Subcutaneous abdominal adipose tissue (tissue), 5 donors: ENCODE measurements around the gene FGD5.

Source experiments
- H3K27ac ChIP-seq: one replicate; pipeline ENCODE4 v1.7.0; 2013; ENCODE audit warnings: low read depth, mild to moderate bottlenecking, inconsistent platforms, low read length, moderate library complexity
- H3K27me3 ChIP-seq, 5 donors: one replicate each; pipeline ENCODE4 v1.7.0; 2013; ENCODE audit warnings: low read length in 5 of 5, inconsistent platforms in 1 of 5; ENCODE audit not compliant: control insufficient read depth in 5 of 5, insufficient read depth in 4 of 5
- H3K36me3 ChIP-seq, 5 donors: one replicate each; pipeline ENCODE4 v1.7.0; 2013; ENCODE audit warnings: low read length in 5 of 5; ENCODE audit not compliant: control insufficient read depth in 5 of 5, insufficient read depth in 5 of 5
- H3K4me1 ChIP-seq, 5 donors: one replicate each; pipeline ENCODE4 v1.7.0; 2013; ENCODE audit warnings: low read length in 5 of 5, mild to moderate bottlenecking in 3 of 5, moderate library complexity in 1 of 5; ENCODE audit not compliant: control insufficient read depth in 5 of 5, insufficient read depth in 5 of 5
- H3K4me3 ChIP-seq, 5 donors: one replicate each; pipeline ENCODE4 v1.7.0; 2013; ENCODE audit warnings: low read length in 5 of 5, low read depth in 1 of 5
- H3K9ac ChIP-seq, 5 donors: one replicate each; pipeline ENCODE4 v1.7.0; 2013; ENCODE audit warnings: low read length in 5 of 5, mild to moderate bottlenecking in 4 of 5, moderate library complexity in 3 of 5
- H3K9me3 ChIP-seq, 5 donors: one replicate each; pipeline ENCODE4 v1.7.0; 2013; ENCODE audit warnings: low read length in 5 of 5; ENCODE audit not compliant: control insufficient read depth in 5 of 5
- donor health status: healthy.
- donor health status: healthy.
- donor health status: healthy.
- donor health status: healthy.
- donor health status: healthy.

The FGD5 gene

DNA sequence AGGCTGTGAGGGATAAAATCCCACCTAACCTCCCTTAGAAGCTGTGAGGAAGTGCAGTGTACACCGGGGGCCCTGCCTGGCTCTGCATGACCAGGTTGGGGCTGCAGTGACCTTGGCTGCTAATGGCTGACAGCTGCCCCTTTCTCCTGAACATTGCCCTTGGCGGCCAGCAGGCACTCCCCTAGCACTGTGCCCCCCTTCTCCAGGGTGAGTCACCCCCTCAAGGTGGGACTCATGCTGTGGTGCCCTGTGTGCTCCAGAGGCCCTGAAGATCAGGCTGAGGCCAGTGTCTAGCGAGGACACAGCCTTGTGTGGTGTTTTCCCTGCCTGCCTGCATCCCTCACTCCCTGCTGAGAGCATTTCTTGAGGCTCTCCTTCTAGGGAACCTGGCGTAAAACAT lies 21.0 kb upstream of the FGD5 start:
- Histone ChIP-seq H3K4me3 (no peak overlapping the region), H3K27ac (no peak overlapping the region), H3K27me3 (no peaks in the 10 kb centered on the region), H3K4me1 (peaks cover 0 to 46% (median 16%) of the 10 kb centered on the region in 5 donors), H3K36me3 (no peaks in the 10 kb centered on the region), H3K9ac (no peak overlapping the region), H3K9me3 (no peaks in the 10 kb centered on the region)

DNA sequence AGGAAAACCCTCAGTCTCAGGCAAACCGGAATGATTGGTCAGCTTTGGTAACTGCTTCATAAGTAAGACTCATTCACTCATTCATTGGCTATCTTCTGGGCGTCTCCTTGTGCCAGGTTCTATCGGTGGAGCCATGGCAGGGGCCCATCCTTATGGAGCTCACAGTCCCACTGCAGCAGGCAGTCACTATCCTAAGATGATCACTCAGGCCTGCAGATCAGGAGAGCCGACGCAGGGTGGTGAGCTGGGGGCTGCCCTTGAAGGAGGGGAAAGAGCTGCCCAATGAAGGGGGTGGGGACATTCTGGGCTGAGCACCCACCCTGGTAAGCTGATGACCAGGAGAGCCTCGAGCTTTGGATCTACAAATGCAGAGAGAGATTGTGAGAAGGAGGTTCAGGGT lies 20.5 kb upstream of the FGD5 start:
- no peaks in the 10 kb centered on the region for H3K36me3 ChIP-seq
- peaks cover 0 to 46% (median 16%) of the 10 kb centered on the region in 5 donors for H3K4me1 ChIP-seq
- H3K4me3 ChIP-seq: no peak overlapping the region
- no peaks in the 10 kb centered on the region for H3K27me3 ChIP-seq
- H3K27ac ChIP-seq: no peak overlapping the region
- no peak overlapping the region for H3K9ac ChIP-seq
- no peaks in the 10 kb centered on the region for H3K9me3 ChIP-seq

DNA sequence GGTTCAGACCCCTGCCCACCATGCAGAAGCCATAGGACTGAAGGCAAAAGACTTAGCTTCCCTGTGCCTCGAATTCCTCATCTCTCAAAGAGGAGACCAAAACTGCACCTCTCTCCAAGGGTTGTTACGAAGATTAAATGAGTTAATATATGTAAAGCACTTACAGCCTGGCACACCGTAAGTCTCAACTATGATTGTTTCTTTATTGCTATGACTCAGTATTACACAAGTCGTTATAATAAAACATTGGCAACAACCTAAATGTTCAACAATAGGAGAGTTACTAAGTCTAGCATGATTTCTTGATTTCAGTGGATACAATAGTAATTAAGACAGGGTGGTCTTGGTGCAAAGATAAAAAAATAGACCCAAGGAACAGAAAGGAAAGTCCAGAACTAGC lies 19.6 kb upstream of the FGD5 start:
- H3K36me3 ChIP-seq: no peaks in the 10 kb centered on the region
- no peak overlapping the region for H3K4me3 ChIP-seq
- peaks cover 1 to 46% (median 19%) of the 10 kb centered on the region in 5 donors for H3K4me1 ChIP-seq
- H3K27ac ChIP-seq: no peak overlapping the region
- no peaks in the 10 kb centered on the region for H3K27me3 ChIP-seq
- H3K9me3 ChIP-seq: no peaks in the 10 kb centered on the region
- H3K9ac ChIP-seq: no peak overlapping the region

DNA sequence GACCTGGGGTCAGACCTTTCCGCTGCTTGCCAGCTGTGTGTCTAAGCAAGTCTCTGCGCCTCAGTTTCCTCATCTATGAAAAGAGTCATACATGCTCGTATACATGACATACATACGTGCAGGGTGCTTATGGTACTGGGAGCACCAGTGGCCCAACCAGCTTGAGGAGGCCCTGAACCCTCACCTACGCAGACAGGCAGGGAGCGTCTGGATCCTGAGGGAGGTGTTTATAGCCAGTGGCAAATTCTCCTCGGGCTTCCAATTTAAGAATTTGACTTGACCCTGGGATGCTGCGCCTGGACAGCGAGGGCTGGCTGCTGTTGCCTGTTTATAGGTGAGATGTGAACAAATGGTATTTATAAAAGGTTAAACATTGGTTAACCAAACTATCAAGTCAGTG lies 17.7 kb upstream of the FGD5 start:
- no peaks in the 10 kb centered on the region for H3K36me3 ChIP-seq
- no peaks in the 10 kb centered on the region for H3K9me3 ChIP-seq
- H3K27me3 ChIP-seq: no peaks in the 10 kb centered on the region
- no peak overlapping the region for H3K9ac ChIP-seq
- no peak overlapping the region for H3K27ac ChIP-seq
- H3K4me3 ChIP-seq: no peak overlapping the region
- H3K4me1 ChIP-seq: peaks cover 9 to 57% (median 32%) of the 10 kb centered on the region in 5 donors

DNA sequence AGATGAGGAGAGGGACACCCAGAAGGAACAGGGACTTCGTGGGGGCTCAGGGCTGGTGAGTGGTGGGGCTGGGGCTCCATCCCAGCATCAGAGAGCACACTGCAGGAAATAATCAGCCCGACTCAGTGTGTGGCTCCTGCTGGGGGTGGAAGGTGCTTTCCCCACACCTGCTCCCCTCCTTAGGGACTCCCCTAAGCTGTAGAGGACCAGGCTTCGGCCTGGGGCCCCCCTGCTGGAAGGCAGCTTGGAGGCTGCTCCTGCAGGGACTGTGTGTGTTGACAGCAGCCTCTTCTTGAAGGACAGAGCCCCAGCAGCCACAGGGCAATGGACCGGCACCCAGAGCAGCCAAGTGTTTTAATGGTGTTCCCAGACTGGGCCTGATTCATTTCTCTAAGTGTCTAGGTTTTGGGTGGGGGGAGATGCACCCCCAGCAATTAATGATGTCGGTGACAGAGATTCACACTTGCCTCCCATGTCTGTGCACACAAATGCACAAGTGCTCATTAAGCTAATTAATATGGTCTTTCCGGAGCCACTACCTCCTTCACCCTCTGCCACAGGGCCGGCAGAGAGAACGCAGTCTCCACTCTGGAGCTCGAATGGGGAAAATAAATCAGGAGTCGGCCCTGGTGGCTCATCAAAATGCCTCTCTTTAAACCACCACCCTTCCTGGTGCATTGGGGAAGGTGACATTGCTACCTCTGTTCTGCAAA lies 16.9 kb upstream of the FGD5 start:
- peaks cover 9 to 59% (median 32%) of the 10 kb centered on the region in 5 donors for H3K4me1 ChIP-seq
- H3K9me3 ChIP-seq: no peaks in the 10 kb centered on the region
- no peak overlapping the region for H3K4me3 ChIP-seq
- H3K9ac ChIP-seq: no peak overlapping the region
- no peaks in the 10 kb centered on the region for H3K36me3 ChIP-seq
- H3K27ac ChIP-seq: peak overlapping the region; percentile 76
- H3K27me3 ChIP-seq: no peaks in the 10 kb centered on the region

DNA sequence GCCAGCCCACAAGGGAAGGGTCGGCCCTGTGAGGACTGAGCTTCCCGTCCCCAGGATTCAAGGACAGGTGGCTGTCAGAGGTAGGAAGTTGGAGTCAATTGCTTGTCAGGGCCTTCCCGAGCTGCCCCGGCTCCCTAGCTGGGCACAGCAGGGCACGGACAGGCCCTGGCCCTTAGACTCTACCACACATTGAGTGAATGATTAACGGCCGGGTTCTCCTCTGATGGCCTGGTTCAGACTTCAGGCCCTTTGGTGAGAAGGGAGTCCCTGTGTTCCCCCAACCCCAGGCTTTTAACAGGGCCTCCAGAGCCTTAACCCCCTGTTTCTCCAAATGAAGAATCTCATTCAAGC lies 16.4 kb upstream of the FGD5 start:
- Histone ChIP-seq H3K4me3 (no peak overlapping the region), H3K9ac (no peak overlapping the region), H3K36me3 (no peaks in the 10 kb centered on the region), H3K27ac (peak overlapping the region; percentile 76), H3K4me1 (peaks cover 9 to 65% (median 36%) of the 10 kb centered on the region in 5 donors), H3K27me3 (peaks cover 0 to 3% (median 0%) of the 10 kb centered on the region in 5 donors), H3K9me3 (no peaks in the 10 kb centered on the region)

DNA sequence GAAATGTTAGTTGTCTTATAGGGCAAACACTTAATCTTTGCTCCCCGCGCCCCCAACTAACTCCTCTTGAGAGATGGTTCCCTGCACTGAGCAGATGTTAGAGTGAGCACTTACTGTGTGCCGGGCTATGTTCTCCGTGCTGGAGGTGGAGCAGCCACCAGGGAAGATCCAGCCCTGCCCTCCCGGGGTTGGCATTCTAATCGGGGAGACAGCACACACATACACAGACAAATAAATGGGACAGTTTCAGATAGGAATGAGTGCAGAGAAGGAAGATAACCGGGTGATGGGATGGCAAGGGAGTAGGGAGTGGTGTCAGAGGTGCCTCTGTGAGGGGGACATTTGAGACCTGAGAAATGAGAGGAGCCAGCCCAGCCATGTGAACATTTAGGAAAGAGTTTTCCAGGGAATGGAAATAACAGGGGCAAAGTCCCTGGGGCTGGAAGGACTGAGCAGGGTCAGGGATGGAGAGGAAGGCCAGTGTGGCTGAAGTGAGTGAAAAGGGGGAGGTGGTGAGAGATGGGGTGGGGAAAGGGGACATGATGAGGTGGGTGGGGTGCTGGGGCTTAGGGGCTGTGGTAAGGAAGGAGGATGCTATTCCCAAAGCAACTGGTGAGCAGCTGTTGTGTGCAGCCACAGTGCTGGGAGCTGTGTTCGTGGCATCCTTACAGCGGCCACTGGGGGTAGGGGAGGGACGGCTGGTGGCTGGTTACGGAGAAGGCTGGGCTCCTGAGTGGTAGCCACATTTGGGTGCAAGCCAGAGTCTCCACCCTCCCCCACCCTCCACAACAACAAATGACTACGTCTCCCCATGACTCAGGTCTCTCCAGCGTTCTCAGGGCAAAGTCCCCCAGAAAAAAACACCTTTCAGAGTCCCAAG lies 15.4 kb upstream of the FGD5 start:
- Histone ChIP-seq H3K9ac (no peak overlapping the region), H3K4me1 (peaks cover 9 to 68% (median 36%) of the 10 kb centered on the region in 5 donors), H3K9me3 (no peaks in the 10 kb centered on the region), H3K27me3 (peaks cover 0 to 3% (median 0%) of the 10 kb centered on the region in 5 donors), H3K27ac (peak overlapping the region; percentile 76), H3K36me3 (no peaks in the 10 kb centered on the region), H3K4me3 (peak overlapping the region in 2 of 5 donors; percentile 19 to 22)

DNA sequence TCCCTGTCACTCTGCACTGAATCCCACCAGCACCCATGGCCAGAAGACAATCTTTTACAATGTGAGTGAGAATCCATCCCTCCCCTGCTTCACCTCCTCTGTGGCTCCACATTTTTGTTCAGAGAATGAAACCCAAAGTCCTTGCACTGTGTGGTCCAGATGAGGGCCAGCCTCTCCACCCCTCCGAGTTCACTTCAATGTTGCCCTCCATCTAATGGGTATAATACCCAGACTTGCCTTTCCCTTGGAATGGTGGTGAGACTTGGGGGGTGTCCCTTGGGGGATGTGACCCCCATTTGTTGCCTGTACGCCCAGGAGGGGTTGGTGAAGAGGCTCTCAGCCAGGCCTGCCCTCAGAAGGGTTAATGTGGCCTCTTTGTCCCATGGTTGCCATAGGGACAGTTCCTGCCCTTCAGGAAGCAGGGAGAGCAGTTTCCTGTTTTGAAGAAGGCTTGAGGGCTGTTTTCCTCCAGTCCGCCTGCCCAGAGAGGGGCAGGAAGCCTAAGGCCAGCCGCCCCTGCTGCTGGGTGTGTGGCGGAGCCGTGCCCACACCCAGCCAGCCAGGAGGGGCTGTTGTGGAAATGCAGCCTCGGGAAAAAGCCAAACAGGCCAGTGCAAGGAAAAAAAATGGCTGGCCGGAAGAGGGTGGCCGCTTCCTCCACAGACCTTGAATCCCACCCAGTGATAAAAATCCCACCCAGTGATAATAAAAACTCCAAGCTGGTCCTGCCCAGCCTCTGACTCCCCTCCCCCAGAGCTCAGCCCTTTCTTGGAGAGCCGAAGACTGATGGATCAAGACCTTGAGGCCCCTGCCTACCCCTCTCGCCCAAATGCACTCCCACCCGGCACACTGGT lies 14.6 kb upstream of the FGD5 start:
- peak overlapping the region in 1 of 5 donors; percentile 17 for H3K9ac ChIP-seq
- H3K27ac ChIP-seq: peak overlapping the region; percentile 76
- no peaks in the 10 kb centered on the region for H3K36me3 ChIP-seq
- peaks cover 0 to 3% (median 0%) of the 10 kb centered on the region in 5 donors for H3K27me3 ChIP-seq
- peaks cover 9 to 68% (median 36%) of the 10 kb centered on the region in 5 donors for H3K4me1 ChIP-seq
- H3K9me3 ChIP-seq: no peaks in the 10 kb centered on the region
- H3K4me3 ChIP-seq: peak overlapping the region in 4 of 5 donors; percentile 18 to 31 (median 20)

DNA sequence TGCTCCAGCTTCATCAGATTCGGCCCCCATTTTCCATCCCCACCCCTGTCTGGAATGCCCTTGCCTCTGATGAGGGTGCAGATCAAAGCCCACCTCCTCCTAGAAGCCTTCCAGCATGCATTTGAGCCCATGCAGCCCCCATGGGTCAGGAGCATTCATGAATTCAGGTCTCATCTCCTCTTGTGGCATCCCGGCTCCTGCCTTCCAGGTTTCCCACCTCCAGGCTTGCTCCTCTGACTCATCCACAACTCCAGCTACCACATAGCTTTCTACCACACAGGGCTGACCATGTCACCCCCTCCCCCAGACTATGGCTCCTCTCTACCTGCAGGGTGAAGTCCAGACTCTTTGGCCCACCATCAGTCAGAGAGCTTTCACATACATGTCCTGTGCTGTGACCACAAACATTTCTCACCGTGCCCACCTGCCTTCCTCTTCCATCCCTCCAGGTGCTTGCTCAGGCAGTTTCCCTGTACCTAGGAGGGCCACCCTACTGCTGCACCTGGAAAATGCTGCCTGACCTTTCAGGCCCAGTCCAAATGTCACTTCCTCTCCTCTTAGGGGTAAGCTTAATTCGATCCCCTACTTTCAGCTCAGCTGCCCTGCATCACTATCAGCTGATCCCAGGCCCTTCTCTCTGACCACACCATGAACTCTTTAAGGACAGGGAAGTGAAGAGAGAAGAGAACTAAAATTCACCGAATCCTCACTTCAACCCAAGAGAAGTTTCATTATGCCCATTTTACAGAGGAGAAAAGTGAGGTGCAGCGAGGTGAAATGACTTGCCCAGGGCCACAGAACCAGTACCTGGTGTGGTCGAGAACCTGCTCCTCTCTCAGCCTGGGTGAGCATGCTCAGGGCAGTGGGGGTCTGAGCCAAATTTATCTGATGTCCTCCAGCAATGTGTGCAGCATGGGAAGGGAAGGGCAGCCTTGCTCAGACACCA lies 13.7 kb upstream of the FGD5 start:
- H3K9ac ChIP-seq: peak overlapping the region in 1 of 5 donors; percentile 17
- H3K36me3 ChIP-seq: no peaks in the 10 kb centered on the region
- peaks cover 9 to 72% (median 43%) of the 10 kb centered on the region in 5 donors for H3K4me1 ChIP-seq
- H3K9me3 ChIP-seq: no peaks in the 10 kb centered on the region
- H3K4me3 ChIP-seq: peak overlapping the region in 3 of 5 donors; percentile 18 to 31 (median 19)
- H3K27me3 ChIP-seq: peaks cover 0 to 10% (median 6%) of the 10 kb centered on the region in 5 donors
- peak overlapping the region; percentile 76 for H3K27ac ChIP-seq
